Activated CD4-positive, alpha-beta T cell treated with anti-CD3 and anti-CD28 coated beads, Interleukin-2, amount 10 ng/mL, durations not matched to agents 7 days and 5 days (primary cell): Measurements from ENCODE around the gene FLRT1. TPM values are rescaled to one million over a fixed set of nuclear protein-coding genes. Genes with fewer than 3 reads are reported as not detected.

ENCODE experiments used
- CTCF ChIA-PET: fragments of 350-600 bp; sonication (Branson Sonifier 250); formaldehyde crosslinking; loops from one replicate; lab custom pipeline; 2021; ENCODE audit warnings: antibody characterized with exemption; lab: Charles Lee
- POLR2A ChIA-PET: fragments of 350-600 bp; sonication (Branson Sonifier 250); formaldehyde crosslinking; loops from one replicate; lab custom pipeline; 2021; ENCODE audit warnings: antibody characterized with exemption; lab: Charles Lee
- DNase-seq: peaks from one replicate; pipeline ENCODE4 v3.0.0-alpha.2; 2020
- H3K27ac Mint-ChIP-seq: one replicate; pipeline ENCODE4 v1.8.0; 2021; ENCODE audit warnings: mild to moderate bottlenecking, moderate library complexity, mixed read lengths
- H3K27me3 Mint-ChIP-seq: one replicate; pipeline ENCODE4 v1.8.0; 2021; ENCODE audit warnings: mixed read lengths
- H3K36me3 Mint-ChIP-seq: one replicate; pipeline ENCODE4 v1.8.0; 2021; ENCODE audit warnings: low read depth, mixed read lengths
- H3K4me1 Mint-ChIP-seq: one replicate; pipeline ENCODE4 v1.8.0; 2021; ENCODE audit warnings: mixed read lengths
- H3K4me3 Mint-ChIP-seq: one replicate; pipeline ENCODE4 v1.8.0; 2021; ENCODE audit warnings: mild to moderate bottlenecking, moderate library complexity, mixed read lengths
- H3K9me3 Mint-ChIP-seq: one replicate; pipeline ENCODE4 v1.8.0; 2021; ENCODE audit warnings: mixed read lengths
- total RNA-seq, 2 experiments: library from RNA; stranded (reverse); gene quantifications; one replicate each; pipeline ENCODE4 v1.2.3, GENCODE V29; 2021

FLRT1 gene
- total RNA-seq, 2 experiments from 2014 or later, result not detected

DNA sequence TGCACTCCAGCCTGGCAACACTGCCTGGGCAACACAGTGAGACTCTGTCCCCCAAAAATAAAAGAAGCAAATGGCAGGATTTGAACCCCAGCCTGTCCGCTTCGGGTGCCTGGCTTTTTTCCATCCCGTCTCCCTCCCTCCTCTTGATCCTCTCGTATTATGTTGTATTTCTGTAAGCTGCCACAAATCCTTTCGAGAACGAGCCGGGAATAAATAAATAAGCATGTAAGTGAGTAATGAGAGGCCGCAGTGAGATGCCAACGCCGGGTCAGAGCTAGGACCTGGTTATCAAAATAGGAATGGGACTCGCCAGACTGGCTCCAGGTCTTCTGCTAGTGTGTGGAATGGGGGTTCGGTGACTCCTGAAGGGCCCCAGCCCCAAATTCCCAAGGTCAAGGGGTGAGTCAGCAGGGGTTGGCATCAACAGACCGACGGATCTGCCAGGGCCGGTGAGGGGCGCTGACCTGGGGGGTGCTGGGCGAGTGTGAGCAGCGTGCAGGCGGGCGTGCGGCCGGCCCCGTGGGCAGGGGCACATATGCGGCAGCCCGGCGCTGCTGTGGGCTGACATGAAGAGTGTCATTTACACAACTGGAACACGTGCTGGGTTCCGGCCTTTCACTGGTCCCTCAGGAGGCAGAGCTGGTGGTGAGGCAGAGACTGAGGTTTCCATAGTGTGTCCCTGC lies 47.8 kb downstream of the FLRT1 start:
- H3K4me3 Mint-ChIP-seq, result no peak overlapping the region
- H3K9me3 Mint-ChIP-seq, result no peaks in the 10 kb centered on the region
- no peak overlapping the region for H3K27ac Mint-ChIP-seq
- H3K36me3 Mint-ChIP-seq, result no peaks in the 10 kb centered on the region
- H3K4me1 Mint-ChIP-seq, result no peaks in the 10 kb centered on the region
- no peaks in the 10 kb centered on the region for H3K27me3 Mint-ChIP-seq
- DNase-seq, result no peak
- ChIA-PET CTCF (no interaction called here), POLR2A (no interaction called here)

- Mint-ChIP-seq H3K27ac (no peak overlapping the region), H3K27me3 (no peaks in the 10 kb centered on the region), H3K9me3 (no peaks in the 10 kb centered on the region), H3K4me3 (no peak overlapping the region), H3K4me1 (no peaks in the 10 kb centered on the region), H3K36me3 (no peaks in the 10 kb centered on the region)
- ChIA-PET POLR2A (no interaction called here), CTCF (no interaction called here)
- no peak for DNase-seq
Observed at GRCh38 chr11:64084146-64084950, 48.6 kb downstream of the FLRT1 start.

- DNase-seq, result no peak
- no peaks in the 10 kb centered on the region for H3K27me3 Mint-ChIP-seq
- POLR2A ChIA-PET, result no interaction called here
- H3K27ac Mint-ChIP-seq, result no peak overlapping the region
- no peak overlapping the region for H3K4me3 Mint-ChIP-seq
- H3K4me1 Mint-ChIP-seq, result peaks cover 3% of the 10 kb centered on the region
- CTCF ChIA-PET, result interaction anchor here (0.5 kb wide), 1 partner anchor 276 kb away, joined by 3 read pairs; no protein-coding TSS in a partner anchor
- H3K9me3 Mint-ChIP-seq, result no peaks in the 10 kb centered on the region
- no peaks in the 10 kb centered on the region for H3K36me3 Mint-ChIP-seq
Observed at GRCh38 chr11:64084951-64085710, 49.4 kb downstream of the FLRT1 start.

Other genes starting within 250 kb of the FLRT1 start
- gene SPINDOC, start 222.5 kb upstream of the FLRT1 start, total RNA-seq, result 10 to 100 TPM; 38.4 to 40.7 TPM
- 10 to 100 TPM; 68.3 to 69.2 TPM for gene MARK2, start 196.8 kb upstream of the FLRT1 start, total RNA-seq
- gene RCOR2, start 118.8 kb upstream of the FLRT1 start, total RNA-seq, result under 1 TPM; 0.12 to 0.40 TPM
- gene NAA40, start 96.9 kb upstream of the FLRT1 start, total RNA-seq, result 10 to 100 TPM; 30.4 to 33.6 TPM
- 100 to 1,000 TPM; 451 to 462 TPM for gene COX8A, start 61.3 kb upstream of the FLRT1 start, total RNA-seq
- gene OTUB1, start 49.5 kb upstream of the FLRT1 start, total RNA-seq, result 100 to 1,000 TPM in 1 of 2 experiments, 10 to 100 TPM in 1; 94.8 to 102 TPM
- 10 to 100 TPM in 1 of 2 experiments, 1 to 10 TPM in 1; 9.2 to 11.6 TPM for gene MACROD1, start 130.2 kb downstream of the FLRT1 start, total RNA-seq
- 100 to 1,000 TPM; 211 to 213 TPM for gene STIP1, start 150.2 kb downstream of the FLRT1 start, total RNA-seq
- gene FERMT3, start 170.8 kb downstream of the FLRT1 start, total RNA-seq, result 100 to 1,000 TPM; 190 to 207 TPM
- gene TRPT1, start 190.3 kb downstream of the FLRT1 start, total RNA-seq, result 10 to 100 TPM; 20.0 to 26.5 TPM
- gene NUDT22, start 190.3 kb downstream of the FLRT1 start, total RNA-seq, result 10 to 100 TPM; 70.2 to 82.1 TPM
- 10 to 100 TPM; 39.5 to 40.5 TPM for gene DNAJC4, start 194.6 kb downstream of the FLRT1 start, total RNA-seq
- gene VEGFB, start 198.7 kb downstream of the FLRT1 start, total RNA-seq, result 10 to 100 TPM; 51.1 to 60.3 TPM
- gene FKBP2, start 205.2 kb downstream of the FLRT1 start, total RNA-seq, result 10 to 100 TPM; 21.9 to 24.8 TPM
- gene PPP1R14B, start 211.0 kb downstream of the FLRT1 start, total RNA-seq, result 10 to 100 TPM; 81.1 to 86.0 TPM
- gene PLCB3, start 215.6 kb downstream of the FLRT1 start, total RNA-seq, result 10 to 100 TPM; 11.6 to 12.4 TPM
- gene BAD, start 248.7 kb downstream of the FLRT1 start, total RNA-seq, result 10 to 100 TPM; 32.0 to 34.2 TPM
- 10 to 100 TPM; 24.6 to 32.2 TPM for gene GPR137, start 249.9 kb downstream of the FLRT1 start, total RNA-seq